Adrenal gland (tissue), 12 donors: ENCODE measurements around the gene SRSF9. TPM values are rescaled to one million over a fixed set of nuclear protein-coding genes. Genes with fewer than 3 reads are reported as not detected.

Experiments used
- DNase-seq, 7 donors: peaks; one replicate each; pipeline ENCODE4 v3.0.0-alpha.2; 2019 to 2020
- H3K27ac ChIP-seq, 5 donors: fragments of 200-600 bp; sonication (generic) in 4 of 5; 1 replicate in 3 of 5; 2 replicates in 2 of 5; pipeline versions ENCODE4 v1.5.1 to v1.8.0; 2016 to 2020; ENCODE audit warnings: mild to moderate bottlenecking in 1 of 5
- H3K27me3 ChIP-seq: fragments of 200-600 bp; 2 replicates; pipeline ENCODE4 v1.8.0; 2021
- H3K36me3 ChIP-seq, 2 donors: fragments of 200-600 bp; replicated peaks in 1 of 2; 1 replicate in 1 of 2; 2 replicates in 1 of 2; pipeline versions ENCODE4 v1.5.1 to v1.8.0; 2018 to 2022
- H3K4me1 ChIP-seq, 2 donors: fragments of 200-600 bp; replicated peaks in 1 of 2; 1 replicate in 1 of 2; 2 replicates in 1 of 2; pipeline versions ENCODE4 v1.5.1 to v1.8.0; 2018 to 2021
- H3K4me3 ChIP-seq, 4 donors: fragments of 200-600 bp; sonication (generic) in 3 of 4; one replicate each; pipeline ENCODE4 v1.5.1; 2016 to 2018
- H3K9me3 ChIP-seq, 3 donors: fragments of 200-600 bp; sonication (generic) in 1 of 3; replicated peaks in 1 of 3; 1 replicate in 2 of 3; 2 replicates in 1 of 3; pipeline versions ENCODE4 v1.5.1 to v1.8.0; 2016 to 2021
- POLR2A ChIP-seq, 2 donors: fragments of 450-650 bp; IDR thresholded peaks; one replicate each; pipeline ENCODE4 v1.6.1; 2017; ENCODE audit warnings: antibody characterized with exemption in 2 of 2, mild to moderate bottlenecking in 2 of 2, moderate library complexity in 1 of 2
- WGBS, 4 donors: extraction: QIAGEN DNeasy Blood & Tissue Kit in 2 of 4; methylation state at CpG; one replicate each; pipeline versions ENCODE4 v1.1.5 to v1.1.7; 2013 to 2017; 5-methylcytosine and 5-hydroxymethylcytosine counted together
- intact Hi-C, 2 donors: fragments of 100-400 bp; cut with DNase I; formaldehyde crosslinking; loops; one replicate each; pipeline versions ENCODE4 v1.14.1 to v1.15.0; 2022 to 2023
- polyA plus RNA-seq, 3 donors: library from polyadenylated mRNA; stranded (reverse); fragments of 200-250 nt in 2 of 3; fragments of 350-450 nt in 1 of 3; fragmentation: Illumina TruSeq in 1 of 3; extraction: RNeasy Lipid Tissue Mini Kit (QIAGEN cat#74804) in 1 of 3; gene quantifications; one replicate each; pipeline ENCODE4 v1.2.3, GENCODE V29; 2013 to 2014
- total RNA-seq, 9 donors: library from RNA; depleted of rRNA in 4 of 9; stranded (reverse); fragments of >200 nt in 4 of 9; fragments of 120-200 nt in 1 of 9; fragmentation: NEBNext Ultra II Directional in 1 of 9; extraction: Animal tissue kit (Norgen Biotek cat#: 25700) in 1 of 9; gene quantifications; one replicate each; pipeline versions ENCODE4 v1.1.0 to v1.2.4, GENCODE V29; 2013 to 2023
- TF ChIP-seq, protein P1 (sequence below), 6 experiments: fragments of 450-650 bp in 4 of 6; fragments of 200-600 bp in 2 of 6; sonication (generic) in 1 of 6; IDR thresholded peaks; 1 replicate in 5 of 6; 2 replicates in 1 of 6; pipeline versions ENCODE4 v1.5.1 to v1.8.0; 2016 to 2021; ENCODE audit warnings: antibody characterized with exemption in 6 of 6, mild to moderate bottlenecking in 2 of 6, moderate library complexity in 1 of 6
- donor health status: healthy with polysubstance abuse.
- donor health status: Bipolar disorder and iron deficiency.
- donor health status: DM: yes; HTN: yes; CAD: no.
- donor health status: DM: no; HTN: no; CAD: no.
- donor health status: DM: no; HTN: no; CAD: no.
- donor health status: DM: yes; HTN: yes; CAD: no.

SRSF9 gene
- total and polyA plus RNA-seq, 12 donors = 55.5 to 206 (median 112) TPM

DNA sequence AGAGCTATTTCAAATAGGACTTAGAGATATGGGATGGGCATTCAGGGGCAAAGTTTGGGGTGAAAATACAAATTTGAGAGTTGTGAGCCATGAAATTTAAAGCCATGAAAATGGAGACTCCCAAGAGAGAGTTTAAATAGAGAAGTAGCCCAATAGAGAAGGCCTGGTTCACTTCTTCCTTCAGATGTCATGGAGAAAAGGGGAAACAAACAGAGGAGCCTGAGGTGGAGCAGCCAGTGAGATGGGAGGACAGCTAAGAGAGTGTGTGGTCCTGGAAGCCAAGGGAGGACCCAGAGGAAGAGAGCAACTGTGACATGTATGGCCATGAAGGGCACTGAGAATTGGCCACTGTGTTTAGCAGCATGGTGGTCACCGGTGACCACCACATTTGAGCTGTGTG lies 14.1 kb upstream of the SRSF9 start:
- DNase-seq = no peak
- intact Hi-C loops = no loop called here
- Histone ChIP-seq H3K4me1 (peaks cover 10 to 11% of the 10 kb centered on the region in 2 donors), H3K27ac (no peak overlapping the region), H3K27me3 (no peaks in the 10 kb centered on the region), H3K36me3 (no peaks in the 10 kb centered on the region), H3K9me3 (no peaks in the 10 kb centered on the region), H3K4me3 (no peak overlapping the region)
- no peak for TF ChIP-seq POLR2A (IDR thresholded peaks at IDR 0.05)
- TF ChIP-seq, protein P1, sequence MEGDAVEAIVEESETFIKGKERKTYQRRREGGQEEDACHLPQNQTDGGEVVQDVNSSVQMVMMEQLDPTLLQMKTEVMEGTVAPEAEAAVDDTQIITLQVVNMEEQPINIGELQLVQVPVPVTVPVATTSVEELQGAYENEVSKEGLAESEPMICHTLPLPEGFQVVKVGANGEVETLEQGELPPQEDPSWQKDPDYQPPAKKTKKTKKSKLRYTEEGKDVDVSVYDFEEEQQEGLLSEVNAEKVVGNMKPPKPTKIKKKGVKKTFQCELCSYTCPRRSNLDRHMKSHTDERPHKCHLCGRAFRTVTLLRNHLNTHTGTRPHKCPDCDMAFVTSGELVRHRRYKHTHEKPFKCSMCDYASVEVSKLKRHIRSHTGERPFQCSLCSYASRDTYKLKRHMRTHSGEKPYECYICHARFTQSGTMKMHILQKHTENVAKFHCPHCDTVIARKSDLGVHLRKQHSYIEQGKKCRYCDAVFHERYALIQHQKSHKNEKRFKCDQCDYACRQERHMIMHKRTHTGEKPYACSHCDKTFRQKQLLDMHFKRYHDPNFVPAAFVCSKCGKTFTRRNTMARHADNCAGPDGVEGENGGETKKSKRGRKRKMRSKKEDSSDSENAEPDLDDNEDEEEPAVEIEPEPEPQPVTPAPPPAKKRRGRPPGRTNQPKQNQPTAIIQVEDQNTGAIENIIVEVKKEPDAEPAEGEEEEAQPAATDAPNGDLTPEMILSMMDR (IDR thresholded peaks at IDR 0.05) = no peak
- WGBS, 4 donors = 91 to 100% (median 98%) methylated on average over 1 of the region's 1 CpG

DNA sequence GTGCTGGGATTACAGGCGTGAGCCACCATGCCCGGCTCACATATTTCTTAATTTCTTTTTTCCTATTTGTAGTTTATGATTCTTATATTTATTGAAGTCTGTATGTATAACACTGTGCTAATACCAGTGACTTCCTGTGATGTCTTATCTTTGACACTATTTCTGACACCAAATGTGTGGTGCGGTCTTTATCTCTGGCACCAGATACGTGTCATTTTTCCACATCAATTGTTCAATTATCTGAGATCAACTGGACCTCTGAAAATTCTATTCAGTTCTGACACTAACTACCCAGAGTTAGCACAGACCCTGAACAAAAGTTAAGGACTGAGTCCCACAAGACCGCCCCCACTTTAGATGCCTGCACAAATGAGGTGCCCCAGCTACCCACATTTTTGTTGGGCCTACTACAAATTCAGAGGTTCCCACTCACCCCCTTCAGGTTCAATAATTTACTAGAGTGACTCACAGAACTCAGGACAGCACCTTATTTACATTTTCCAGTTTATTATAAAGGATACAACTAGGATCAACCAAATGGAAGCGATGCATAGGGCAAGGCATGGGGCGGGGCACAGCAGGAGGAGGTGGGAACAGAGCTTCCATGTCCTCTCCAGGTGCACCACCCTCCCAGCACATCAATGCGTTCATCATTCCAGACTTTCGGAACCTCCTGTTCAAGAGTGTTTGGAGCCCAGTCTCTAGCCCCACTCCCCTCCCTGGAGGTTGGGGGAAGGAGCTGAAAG lies 11.6 kb upstream of the SRSF9 start:
- no peak overlapping the region for H3K27ac ChIP-seq
- 92 to 97% (median 95%) methylated on average over 9 of the region's 9 CpGs for WGBS, 4 donors

DNA sequence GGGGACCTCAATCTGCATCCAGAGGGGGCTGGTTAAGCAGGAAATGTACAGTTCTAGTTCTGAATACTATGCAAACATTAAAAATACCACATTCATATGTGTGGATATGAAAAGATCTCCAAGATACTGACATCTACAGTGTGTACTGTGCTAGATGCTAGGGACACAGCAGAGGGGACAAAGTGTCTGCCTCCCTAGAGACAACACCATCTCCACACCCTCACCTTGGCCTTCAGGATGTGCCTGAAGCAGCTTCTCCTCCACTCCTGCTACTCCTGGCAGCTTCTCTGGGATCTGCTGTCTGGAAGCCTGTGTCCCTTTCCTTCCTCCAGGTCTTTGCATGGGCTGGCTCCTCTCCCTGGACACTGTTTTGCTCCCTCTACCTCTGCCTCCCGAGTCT lies 10.7 kb upstream of the SRSF9 start:
- Histone ChIP-seq H3K4me3 (no peak overlapping the region), H3K9me3 (no peaks in the 10 kb centered on the region), H3K4me1 (no peaks in the 10 kb centered on the region), H3K27me3 (no peaks in the 10 kb centered on the region), H3K27ac (no peak overlapping the region), H3K36me3 (no peaks in the 10 kb centered on the region)
- TF ChIP-seq, protein P1 (IDR thresholded peaks at IDR 0.05) = no peak
- no peak for TF ChIP-seq POLR2A (IDR thresholded peaks at IDR 0.05)
- no peak for DNase-seq
- 20 to 61% (median 38%) methylated on average over 1 of the region's 1 CpG for WGBS, 4 donors
- intact Hi-C loops = no loop called here

More for the DNA sequence above, 11.6 kb upstream of the SRSF9 start:
- H3K4me3 ChIP-seq = no peak overlapping the region
- no peaks in the 10 kb centered on the region for H3K36me3 ChIP-seq
- DNase-seq = no peak
- no peaks in the 10 kb centered on the region for H3K9me3 ChIP-seq
- H3K27me3 ChIP-seq = no peaks in the 10 kb centered on the region
- TF ChIP-seq POLR2A (IDR thresholded peaks at IDR 0.05) = no peak
- TF ChIP-seq, protein P1 (IDR thresholded peaks at IDR 0.05) = no peak
- H3K4me1 ChIP-seq = no peaks in the 10 kb centered on the region
- intact Hi-C loops = no loop called here

DNA sequence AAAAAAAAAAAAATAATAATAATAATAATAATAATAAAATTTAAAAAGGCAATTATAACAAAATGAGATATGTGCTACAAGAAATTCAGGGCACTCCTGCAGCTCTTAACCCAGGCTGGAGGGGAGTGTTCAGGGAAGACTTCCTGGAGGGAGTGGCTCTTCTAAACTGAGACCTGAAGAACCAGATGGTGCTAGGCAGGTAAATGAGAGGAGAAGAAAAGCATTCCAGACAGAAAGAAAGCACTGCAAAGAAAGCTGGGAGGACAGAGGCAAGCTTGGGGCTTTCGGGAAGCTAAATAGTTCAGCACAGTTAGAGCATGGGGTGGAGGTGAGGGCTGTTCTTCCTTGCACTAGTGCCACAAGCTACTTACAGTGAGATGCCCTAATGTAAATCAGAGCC lies 9.9 kb upstream of the SRSF9 start:
- intact Hi-C loops = no loop called here
- Histone ChIP-seq H3K36me3 (no peaks in the 10 kb centered on the region), H3K27me3 (no peaks in the 10 kb centered on the region), H3K4me1 (peaks cover 0 to 5% of the 10 kb centered on the region in 2 donors), H3K9me3 (no peaks in the 10 kb centered on the region), H3K4me3 (no peak overlapping the region), H3K27ac (no peak overlapping the region)
- 83 to 100% (median 96%) methylated on average over 1 of the region's 1 CpG for WGBS, 4 donors
- no peak for DNase-seq
- no peak for TF ChIP-seq POLR2A (IDR thresholded peaks at IDR 0.05)
- TF ChIP-seq, protein P1 (IDR thresholded peaks at IDR 0.05) = no peak
